Smooth muscle cell (in vitro differentiated cells): ENCODE data around the gene SV2A. TPM values are rescaled to one million over a fixed set of nuclear protein-coding genes. Genes with fewer than 3 reads are reported as not detected.
"Not testable (repeated sequence)": the region's sequence is repeated elsewhere in the genome, so short reads cannot be mapped to it uniquely, and the experiment has no call there.

ENCODE experiments used
- DNase-seq: peaks from one replicate; lab custom pipeline; 2025; ENCODE audit not compliant: unreplicated experiment; lab: John Stamatoyannopoulos, UW
- H2AFZ ChIP-seq: fragments of 200-600 bp; sonication (generic); 2 replicates; pipeline ENCODE4 v1.6.0; 2016; ENCODE audit warnings: antibody characterized with exemption, low read depth, mild to moderate bottlenecking
- H3F3A ChIP-seq: fragments of 200-600 bp; sonication (generic); 2 replicates; pipeline ENCODE4 v1.6.0; 2017; ENCODE audit warnings: antibody characterized with exemption, low read depth
- H3K27ac ChIP-seq: fragments of 200-600 bp; sonication (generic); 2 replicates; pipeline ENCODE4 v1.5.1; 2016; ENCODE audit warnings: low read depth, mild to moderate bottlenecking
- H3K27me3 ChIP-seq: fragments of 200-600 bp; sonication (generic); 2 replicates; pipeline ENCODE4 v1.6.1; 2016; ENCODE audit warnings: low read depth, mild to moderate bottlenecking
- H3K36me3 ChIP-seq: fragments of 200-600 bp; sonication (generic); 2 replicates; pipeline ENCODE4 v1.5.1; 2016; ENCODE audit warnings: low read depth
- H3K4me1 ChIP-seq: fragments of 200-600 bp; sonication (generic); 2 replicates; pipeline ENCODE4 v1.5.1; 2016; ENCODE audit warnings: low read depth
- H3K4me2 ChIP-seq: fragments of 200-600 bp; sonication (generic); 2 replicates; pipeline ENCODE4 v1.6.0; 2016; ENCODE audit warnings: mild to moderate bottlenecking
- H3K4me3 ChIP-seq: fragments of 200-600 bp; sonication (generic); 2 replicates; pipeline ENCODE4 v1.5.1; 2016; ENCODE audit warnings: mild to moderate bottlenecking
- H3K79me2 ChIP-seq: fragments of 200-600 bp; sonication (generic); 2 replicates; pipeline ENCODE4 v1.6.0; 2016; ENCODE audit warnings: low read depth, mild to moderate bottlenecking
- H3K9ac ChIP-seq: fragments of 200-600 bp; sonication (generic); 2 replicates; pipeline ENCODE4 v1.6.0; 2016; ENCODE audit warnings: low read depth
- H3K9me3 ChIP-seq: fragments of 200-600 bp; sonication (generic); replicated peaks from 2 replicates; pipeline ENCODE4 v1.5.1; 2016; ENCODE audit warnings: low read depth
- H4K20me1 ChIP-seq: fragments of 200-600 bp; sonication (generic); 2 replicates; pipeline ENCODE4 v1.6.0; 2016; ENCODE audit warnings: low read depth
- CTCF ChIP-seq: fragments of 200-600 bp; sonication (generic); IDR thresholded peaks from 2 replicates; pipeline ENCODE4 v1.5.1; 2017; ENCODE audit warnings: borderline replicate concordance, mild to moderate bottlenecking, antibody characterized with exemption; ENCODE audit not compliant: insufficient read depth, poor library complexity, severe bottlenecking
- WGBS: methylation state at CpG from one replicate; pipeline ENCODE4 v1.1.7; 2016; ENCODE audit warnings: low lambda C conversion rate; 5-methylcytosine and 5-hydroxymethylcytosine counted together
- polyA plus RNA-seq: library from polyadenylated mRNA; unstranded; fragments of >200 nt; fragmentation: Nextera tagmentation; extraction: Ambion mirVana; gene quantifications from 2 replicates; pipeline ENCODE4 v1.2.1, GENCODE V29; 2016
- total RNA-seq: library from RNA; depleted of rRNA; stranded (reverse); fragments of >200 nt; gene quantifications from 2 replicates; pipeline ENCODE4 v1.2.3, GENCODE V29; 2014

Gene SV2A
- total and polyA plus RNA-seq, 2 experiments from 2014 or later, result 9.8 to 14.0 TPM

- TF ChIP-seq CTCF, result no peak
- Histone ChIP-seq H3K79me2 (peaks cover 27% of the 10 kb centered on the region), H3K4me3 (no peak overlapping the region), H3K4me1 (peaks cover 14% of the 10 kb centered on the region), H3K27ac (no peak overlapping the region), H3K9ac (no peak overlapping the region), H3K9me3 (no peaks in the 10 kb centered on the region), H3K36me3 (no peaks in the 10 kb centered on the region), H3K4me2 (no peak overlapping the region), H4K20me1 (peaks cover 18% of the 10 kb centered on the region), H2AFZ (no peak overlapping the region), H3K27me3 (no peaks in the 10 kb centered on the region), H3F3A (peaks cover 5% of the 10 kb centered on the region)
- 88% methylated on average over 1 of the region's 1 CpG for WGBS
- DNase-seq, result no peak
These were observed 35.8 kb downstream of the SV2A start for GRCh38 chr1:149881876-149882275.

GRCh38 chr1:149879556-149879955, 38.1 kb downstream of the SV2A start:
- H3K9ac ChIP-seq, result no peak overlapping the region
- H3K9me3 ChIP-seq, result no peaks in the 10 kb centered on the region
- H3K27me3 ChIP-seq, result no peaks in the 10 kb centered on the region
- no peaks in the 10 kb centered on the region for H3K36me3 ChIP-seq
- no peak overlapping the region for H3K4me3 ChIP-seq
- no peak overlapping the region for H3K27ac ChIP-seq
- no peak overlapping the region for H2AFZ ChIP-seq
- no peak overlapping the region for H3K4me2 ChIP-seq
- DNase-seq, result no peak
- H4K20me1 ChIP-seq, result peaks cover 10% of the 10 kb centered on the region
- no peak for TF ChIP-seq CTCF
- H3F3A ChIP-seq, result no peaks in the 10 kb centered on the region
- 86% methylated on average over 1 of the region's 1 CpG for WGBS
- H3K4me1 ChIP-seq, result peaks cover 7% of the 10 kb centered on the region
- H3K79me2 ChIP-seq, result peaks cover 23% of the 10 kb centered on the region

- Histone ChIP-seq H3K36me3 (no peaks in the 10 kb centered on the region), H3K4me1 (no peaks in the 10 kb centered on the region), H3K4me2 (no peak overlapping the region), H2AFZ (no peak overlapping the region), H3K79me2 (peaks cover 4% of the 10 kb centered on the region), H3K9me3 (no peaks in the 10 kb centered on the region), H3K9ac (no peak overlapping the region), H4K20me1 (no peaks in the 10 kb centered on the region), H3K27ac (no peak overlapping the region), H3K27me3 (no peaks in the 10 kb centered on the region), H3K4me3 (no peak overlapping the region), H3F3A (no peaks in the 10 kb centered on the region)
- DNase-seq, result no peak
- WGBS, result 95% methylated on average over 7 of the region's 7 CpGs
- TF ChIP-seq CTCF, result no peak
These were observed 40.3 kb downstream of the SV2A start for GRCh38 chr1:149877211-149877946.

GRCh38 chr1:149873060-149873459, 44.6 kb downstream of the SV2A start:
- H3K4me1 ChIP-seq, H3K4me3 ChIP-seq, H3K4me2 ChIP-seq, H3K9me3 ChIP-seq, H2AFZ ChIP-seq, H3K27me3 ChIP-seq, H3F3A ChIP-seq, H3K79me2 ChIP-seq, DNase-seq, H3K27ac ChIP-seq, H4K20me1 ChIP-seq, H3K36me3 ChIP-seq, H3K9ac ChIP-seq: not testable (repeated sequence)
- no CpG with 5 or more reads among the region's 4 CpGs for WGBS

- not testable (repeated sequence) for H3K4me1 ChIP-seq, H3K4me2 ChIP-seq, H2AFZ ChIP-seq, H4K20me1 ChIP-seq, H3F3A ChIP-seq, H3K9me3 ChIP-seq, H3K9ac ChIP-seq, H3K27ac ChIP-seq, H3K27me3 ChIP-seq, H3K4me3 ChIP-seq, DNase-seq, H3K36me3 ChIP-seq, H3K79me2 ChIP-seq
- no CpG with 5 or more reads among the region's 2 CpGs for whole genome bisulfite sequencing
These were observed 50.8 kb downstream of the SV2A start for GRCh38 chr1:149866887-149867286.

GRCh38 chr1:149861497-149862054, 56.1 kb downstream of the SV2A start:
- DNase-seq, H3K9ac ChIP-seq, H3K79me2 ChIP-seq, H3K9me3 ChIP-seq, H3K4me2 ChIP-seq, H4K20me1 ChIP-seq, H3F3A ChIP-seq, H3K27me3 ChIP-seq, H2AFZ ChIP-seq, H3K4me1 ChIP-seq, H3K27ac ChIP-seq, H3K36me3 ChIP-seq, H3K4me3 ChIP-seq: not testable (repeated sequence)
- WGBS, result no CpG with 5 or more reads among the region's 32 CpGs
